Mucosa of stomach (tissue), 1 donor: ENCODE measurements around the gene LFNG.

Experiments
- H3K27me3 ChIP-seq: one replicate; pipeline ENCODE4 v1.7.0; 2013; ENCODE audit warnings: mild to moderate bottlenecking, low read length; ENCODE audit not compliant: control insufficient read depth, insufficient read depth
- H3K36me3 ChIP-seq: one replicate; pipeline ENCODE4 v1.7.0; 2013; ENCODE audit warnings: low read length; ENCODE audit not compliant: control insufficient read depth, insufficient read depth
- H3K4me1 ChIP-seq: one replicate; pipeline ENCODE4 v1.7.0; 2013; ENCODE audit warnings: mild to moderate bottlenecking, low read length; ENCODE audit not compliant: control insufficient read depth, insufficient read depth
- H3K4me3 ChIP-seq: one replicate; pipeline ENCODE4 v1.7.0; 2013; ENCODE audit warnings: low read length
- H3K9ac ChIP-seq: one replicate; pipeline ENCODE4 v1.7.0; 2013; ENCODE audit warnings: mild to moderate bottlenecking, low read length, moderate library complexity
- H3K9me3 ChIP-seq: one replicate; pipeline ENCODE4 v1.7.0; 2013; ENCODE audit warnings: mild to moderate bottlenecking, low read length, moderate library complexity; ENCODE audit not compliant: control insufficient read depth
- donor health status: Pancreatic carcinoma.

LFNG gene

DNA sequence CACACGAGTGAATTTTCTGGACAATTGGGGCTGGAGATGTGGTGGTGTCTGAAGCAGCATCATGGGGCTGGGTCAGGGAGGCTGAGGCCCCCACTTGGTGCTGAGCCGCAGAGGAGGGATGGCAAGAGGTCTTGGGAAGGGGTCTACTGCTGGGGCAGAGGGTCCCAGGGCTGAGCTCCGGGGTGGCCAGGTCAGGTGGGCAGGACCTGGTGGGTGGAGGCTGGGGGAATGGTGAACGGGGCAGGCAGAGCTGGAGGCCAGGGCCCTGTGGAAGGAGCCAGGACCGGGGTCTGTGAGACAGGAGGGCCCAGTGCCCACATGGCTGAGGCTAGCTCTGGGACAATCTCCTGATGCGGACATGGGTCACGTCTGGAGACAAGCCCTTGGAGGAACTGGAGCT is 20.4 kb upstream of the LFNG start:
- Histone ChIP-seq H3K36me3 (no peaks in the 10 kb centered on the region), H3K4me3 (no peak overlapping the region), H3K27me3 (no peaks in the 10 kb centered on the region), H3K9ac (no peak overlapping the region), H3K9me3 (no peaks in the 10 kb centered on the region), H3K4me1 (peaks cover 7% of the 10 kb centered on the region)

DNA sequence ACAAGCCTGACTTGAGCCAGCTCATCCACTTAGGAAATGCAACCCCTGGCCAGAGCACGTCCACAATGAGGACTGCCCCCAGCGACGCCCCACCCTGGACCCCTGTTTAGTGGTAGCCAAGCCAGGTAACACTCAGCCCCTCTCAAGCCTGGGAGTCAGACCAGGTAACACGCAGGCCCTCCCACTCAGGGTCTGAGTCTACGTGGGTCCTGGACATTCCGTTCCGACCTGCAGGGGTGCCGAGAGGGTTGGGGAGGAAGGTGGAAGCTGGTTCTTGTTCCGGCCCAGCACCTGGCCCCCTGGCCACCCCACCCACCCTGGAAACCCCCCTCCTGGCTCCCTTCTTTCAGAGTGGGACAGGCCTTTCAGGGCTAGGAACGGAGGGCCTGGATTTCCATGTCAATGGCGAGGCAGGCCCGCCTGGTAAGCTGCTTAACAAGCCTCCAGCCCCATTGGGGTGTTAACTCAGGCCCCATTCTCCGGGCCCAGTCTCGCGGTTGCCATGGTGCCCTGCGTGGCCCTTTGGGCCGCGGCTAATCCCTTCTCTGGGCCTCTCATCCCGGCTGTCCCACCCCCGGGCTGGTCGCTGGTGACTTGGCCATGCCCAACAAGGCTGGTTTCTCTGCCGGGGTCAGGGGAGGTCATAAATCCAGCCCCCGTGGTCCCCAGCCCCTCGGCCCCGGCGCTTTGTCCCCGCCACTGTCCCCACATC is 19.7 kb upstream of the LFNG start:
- Histone ChIP-seq H3K4me3 (no peak overlapping the region), H3K27me3 (no peaks in the 10 kb centered on the region), H3K36me3 (no peaks in the 10 kb centered on the region), H3K9ac (no peak overlapping the region), H3K9me3 (no peaks in the 10 kb centered on the region), H3K4me1 (peaks cover under 1% of the 10 kb centered on the region)

DNA sequence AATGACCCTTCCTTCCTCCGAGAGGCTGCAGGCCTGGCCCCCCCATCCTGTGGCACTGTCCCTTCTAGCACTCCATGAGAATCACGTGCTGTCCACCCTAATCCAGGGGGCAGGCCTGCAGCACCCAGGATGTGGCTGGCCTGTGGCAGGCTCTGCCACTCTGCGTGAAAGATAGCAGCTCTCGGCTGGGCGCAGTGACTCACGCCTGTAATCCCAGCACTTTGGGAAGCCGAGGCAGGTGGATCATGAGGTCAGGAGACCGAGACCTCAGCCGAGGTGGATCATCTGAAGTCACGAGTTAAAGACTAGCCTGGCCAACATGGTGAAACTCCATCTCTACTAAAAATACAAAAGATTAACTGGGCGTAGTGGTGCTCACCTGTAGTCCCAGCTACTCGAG is 18.9 kb upstream of the LFNG start:
- Histone ChIP-seq H3K27me3 (no peaks in the 10 kb centered on the region), H3K4me1 (no peaks in the 10 kb centered on the region), H3K9ac (no peak overlapping the region), H3K36me3 (no peaks in the 10 kb centered on the region), H3K9me3 (no peaks in the 10 kb centered on the region), H3K4me3 (no peak overlapping the region)

DNA sequence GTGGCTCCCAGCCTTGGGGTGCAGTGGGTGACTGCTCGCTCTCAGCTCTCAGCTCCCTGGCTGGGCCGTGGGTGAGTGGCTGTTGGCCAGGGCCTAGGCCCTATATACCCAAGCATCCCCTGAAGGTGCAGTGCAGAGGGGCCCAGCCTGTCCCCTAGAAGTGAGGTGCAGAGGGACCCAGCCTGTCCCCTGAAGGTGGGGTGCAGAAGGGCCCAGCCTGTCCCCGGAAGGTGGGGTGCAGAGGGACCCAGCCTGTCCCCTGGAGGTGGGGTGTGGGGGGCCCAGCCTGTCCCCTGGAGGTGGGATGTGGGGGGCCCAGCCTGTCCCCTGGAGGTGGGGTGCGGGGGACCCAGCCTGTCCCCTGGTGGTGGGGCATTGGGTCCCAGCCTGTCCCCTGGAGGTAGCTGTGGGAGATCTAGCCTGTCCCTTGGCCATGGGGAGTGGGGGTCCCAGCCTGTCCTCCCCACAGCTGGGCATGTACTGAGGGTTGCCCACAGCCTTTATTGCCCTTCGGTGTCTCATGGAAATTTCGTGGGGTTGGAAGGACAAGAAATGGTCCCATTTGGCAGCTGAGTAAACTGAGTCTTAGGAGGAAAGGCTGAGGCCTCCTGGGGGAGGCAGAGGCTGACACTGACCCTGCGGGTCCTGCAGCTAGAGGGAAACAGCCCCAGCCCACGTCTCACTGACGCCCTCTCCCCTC is 17.5 kb upstream of the LFNG start:
- no peaks in the 10 kb centered on the region for H3K9me3 ChIP-seq
- H3K27me3 ChIP-seq, result no peaks in the 10 kb centered on the region
- no peak overlapping the region for H3K4me3 ChIP-seq
- no peak overlapping the region for H3K9ac ChIP-seq
- no peaks in the 10 kb centered on the region for H3K36me3 ChIP-seq
- no peaks in the 10 kb centered on the region for H3K4me1 ChIP-seq

DNA sequence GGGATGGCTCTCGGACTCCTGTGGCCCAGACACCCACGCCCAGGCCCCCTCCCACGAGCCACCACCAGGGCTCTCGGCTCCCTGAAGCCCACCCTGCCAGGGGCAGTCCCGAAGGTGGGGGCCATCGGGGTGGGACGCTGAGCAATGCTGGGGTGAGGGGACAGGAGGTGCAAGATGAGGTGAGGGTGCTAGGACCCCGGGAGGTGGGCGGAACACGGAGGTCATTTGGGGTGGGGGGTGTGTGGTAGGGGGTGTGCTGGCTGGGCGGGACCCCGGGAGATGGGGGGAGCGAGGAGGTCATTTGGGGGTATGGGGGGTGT is 17.0 kb upstream of the LFNG start:
- Histone ChIP-seq H3K4me3 (no peak overlapping the region), H3K36me3 (no peaks in the 10 kb centered on the region), H3K9me3 (no peaks in the 10 kb centered on the region), H3K4me1 (no peaks in the 10 kb centered on the region), H3K27me3 (no peaks in the 10 kb centered on the region), H3K9ac (no peak overlapping the region)

DNA sequence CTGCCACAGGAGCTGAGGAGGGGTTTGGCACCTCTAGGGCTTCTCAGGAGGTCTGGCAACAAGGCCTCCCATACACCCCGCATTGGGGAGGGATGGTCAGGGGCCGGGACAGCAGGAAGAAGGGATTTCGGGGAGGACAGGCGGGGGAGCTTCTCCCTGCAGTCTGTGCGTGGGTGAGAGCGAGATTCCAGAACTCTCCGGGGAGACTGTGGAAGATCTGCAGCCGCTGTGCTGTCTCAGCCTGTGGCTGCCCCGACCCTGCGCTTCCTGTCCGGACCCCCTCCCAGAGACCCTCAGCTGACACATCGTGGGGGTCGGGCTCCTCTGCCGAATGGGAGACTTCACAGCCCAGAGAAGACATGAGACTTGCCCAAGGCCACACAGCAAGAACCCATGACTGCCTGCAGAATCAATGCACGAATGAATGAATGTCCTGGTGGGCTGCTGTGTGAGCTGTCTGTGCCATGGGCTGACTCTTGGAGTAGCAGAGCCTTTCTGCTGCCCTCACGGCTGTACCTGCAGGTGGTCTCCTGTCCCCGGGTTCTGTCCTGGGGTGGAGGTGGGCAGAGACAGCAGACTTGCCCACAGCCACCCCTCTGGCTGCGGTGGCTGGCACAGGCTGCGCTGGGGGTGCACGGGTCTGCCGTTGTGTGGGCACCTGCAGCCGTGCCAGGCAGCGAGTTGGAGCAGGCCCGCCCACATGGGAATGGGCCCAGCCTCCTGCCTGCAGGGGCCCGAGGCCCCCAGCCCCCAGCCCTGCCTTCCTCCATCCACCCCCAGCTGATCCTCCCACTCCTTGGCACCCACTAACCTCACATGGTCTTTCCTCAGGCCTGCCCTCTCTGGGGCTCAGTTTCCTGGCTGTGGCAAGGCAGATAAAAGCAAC is 16.3 kb upstream of the LFNG start:
- H3K4me3 ChIP-seq, result no peak overlapping the region
- no peaks in the 10 kb centered on the region for H3K27me3 ChIP-seq
- H3K36me3 ChIP-seq, result no peaks in the 10 kb centered on the region
- no peak overlapping the region for H3K9ac ChIP-seq
- H3K9me3 ChIP-seq, result no peaks in the 10 kb centered on the region
- H3K4me1 ChIP-seq, result no peaks in the 10 kb centered on the region

DNA sequence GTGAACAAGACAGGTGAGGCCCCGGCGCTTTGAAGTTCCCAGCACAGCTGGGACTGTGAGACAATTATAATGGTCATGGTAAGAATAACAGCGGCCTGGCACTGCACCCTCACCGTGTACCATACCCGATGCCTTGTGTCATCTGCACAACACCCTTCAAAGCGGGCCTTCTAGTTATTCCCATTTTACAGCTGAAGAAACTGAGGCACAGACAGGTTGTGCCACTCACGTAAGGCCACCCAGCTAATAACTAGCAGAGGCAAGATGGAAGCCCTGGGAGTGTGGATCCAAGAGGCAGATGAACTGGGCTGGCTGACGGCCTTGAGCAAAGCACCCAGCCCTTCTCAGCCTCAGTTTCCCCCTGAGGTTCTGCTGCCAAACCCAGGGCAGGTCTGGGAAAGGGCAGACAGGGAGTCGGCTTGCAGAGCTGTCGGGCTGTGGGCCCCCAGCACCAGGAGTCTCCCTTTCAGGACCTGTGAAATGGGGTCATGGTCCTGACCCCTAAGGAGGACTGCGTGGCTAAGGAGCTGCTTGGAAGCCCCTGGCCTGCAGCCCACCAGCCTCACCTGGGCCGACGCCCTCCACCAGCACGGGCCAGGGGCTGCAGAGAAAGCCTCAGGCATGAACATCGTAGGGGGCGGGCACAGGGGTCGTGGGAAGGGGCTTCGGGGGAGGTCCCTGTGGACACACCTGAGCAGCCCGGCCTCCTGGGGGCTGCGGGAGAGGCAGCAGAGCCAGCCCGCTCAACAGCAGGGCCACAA is 15.3 kb upstream of the LFNG start:
- H3K9me3 ChIP-seq, result no peaks in the 10 kb centered on the region
- H3K36me3 ChIP-seq, result no peaks in the 10 kb centered on the region
- peaks cover 3% of the 10 kb centered on the region for H3K27me3 ChIP-seq
- no peak overlapping the region for H3K9ac ChIP-seq
- H3K4me3 ChIP-seq, result no peak overlapping the region
- peaks cover 9% of the 10 kb centered on the region for H3K4me1 ChIP-seq

DNA sequence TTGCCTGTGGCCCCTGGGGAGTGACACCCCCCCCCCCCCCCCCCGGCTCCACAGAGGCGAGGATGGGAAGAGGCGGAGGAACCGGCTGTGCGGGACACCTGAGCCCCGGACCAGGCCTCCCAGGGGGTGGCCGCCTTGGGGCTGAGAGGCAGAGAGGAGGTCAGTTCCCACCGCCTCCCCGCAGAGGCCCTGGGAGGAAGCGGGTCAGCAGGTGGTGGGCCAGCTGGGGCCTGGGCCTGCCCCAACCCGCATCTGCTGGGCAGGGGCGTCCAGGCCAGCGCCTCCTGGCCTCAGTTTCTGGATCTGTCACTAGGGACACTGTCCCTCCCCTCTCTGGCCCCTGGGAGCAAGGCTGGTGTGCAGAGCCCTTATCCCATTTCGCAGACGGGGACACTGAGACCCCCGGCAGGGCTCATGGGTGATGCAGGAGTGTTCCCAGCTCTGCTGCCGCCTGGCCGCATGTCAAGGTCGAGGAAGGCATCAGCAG is 14.6 kb upstream of the LFNG start:
- no peaks in the 10 kb centered on the region for H3K36me3 ChIP-seq
- H3K27me3 ChIP-seq, result peaks cover 3% of the 10 kb centered on the region
- H3K4me3 ChIP-seq, result no peak overlapping the region
- no peak overlapping the region for H3K9ac ChIP-seq
- H3K9me3 ChIP-seq, result no peaks in the 10 kb centered on the region
- peaks cover 15% of the 10 kb centered on the region for H3K4me1 ChIP-seq

DNA sequence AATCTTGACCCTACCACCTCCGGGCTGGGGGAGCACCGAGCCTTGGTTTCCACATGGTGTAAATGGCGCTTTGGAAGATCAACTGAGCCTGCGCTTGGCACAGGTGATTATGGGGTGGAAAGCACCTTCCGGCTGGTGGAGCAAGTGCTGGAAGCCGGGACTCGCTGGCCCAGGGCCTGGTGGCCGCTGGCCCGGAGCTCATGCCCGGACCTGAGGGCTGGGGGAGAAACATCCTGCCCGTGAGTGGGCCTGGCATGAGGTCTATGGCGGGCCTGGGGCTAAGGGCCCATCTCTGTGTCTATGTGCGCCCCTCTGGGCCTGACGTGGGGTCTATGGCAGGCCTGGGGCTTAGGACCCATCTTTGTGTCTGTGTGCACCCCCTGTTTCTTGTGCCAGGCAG is 14.2 kb upstream of the LFNG start:
- Histone ChIP-seq H3K36me3 (no peaks in the 10 kb centered on the region), H3K9ac (no peak overlapping the region), H3K9me3 (no peaks in the 10 kb centered on the region), H3K27me3 (peaks cover 3% of the 10 kb centered on the region), H3K4me1 (peaks cover 19% of the 10 kb centered on the region), H3K4me3 (no peak overlapping the region)

DNA sequence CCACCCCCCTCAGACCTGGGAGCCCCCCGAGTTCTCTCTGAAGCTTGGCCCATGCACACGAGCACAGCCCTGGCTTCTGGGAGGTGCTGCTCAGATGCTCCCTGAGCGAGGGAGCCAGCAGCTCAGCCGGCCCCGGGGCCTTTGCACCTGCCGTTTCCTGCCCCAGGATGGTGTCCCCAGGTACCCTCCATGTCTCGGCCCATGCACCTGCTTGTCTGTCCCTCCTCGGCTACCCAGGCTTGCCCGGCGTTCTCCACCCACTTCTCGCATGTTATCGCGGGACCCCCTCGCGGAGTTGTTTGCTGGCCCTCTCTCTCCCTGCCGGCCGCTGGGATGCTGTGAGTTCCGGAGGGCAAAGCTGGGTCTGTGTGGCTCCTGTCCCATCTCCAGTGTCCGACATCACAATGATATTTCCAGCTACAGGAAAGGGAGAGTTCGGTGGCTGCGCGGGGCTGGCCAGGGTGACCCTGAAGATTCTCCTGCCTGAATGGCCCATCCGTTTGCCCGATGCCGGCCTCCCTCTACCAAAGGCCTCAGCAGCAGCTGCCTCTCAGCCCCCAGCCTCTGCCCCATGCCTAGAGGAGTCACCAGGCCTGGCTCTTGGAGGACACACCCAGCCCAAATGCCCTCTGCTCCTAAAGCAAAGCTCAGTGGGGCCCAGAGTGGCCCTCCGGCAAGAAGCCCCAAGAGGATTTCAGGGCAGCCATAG is 12.2 kb upstream of the LFNG start:
- Histone ChIP-seq H3K9me3 (no peaks in the 10 kb centered on the region), H3K27me3 (peaks cover 3% of the 10 kb centered on the region), H3K9ac (no peak overlapping the region), H3K36me3 (no peaks in the 10 kb centered on the region), H3K4me1 (peaks cover 39% of the 10 kb centered on the region), H3K4me3 (no peak overlapping the region)

DNA sequence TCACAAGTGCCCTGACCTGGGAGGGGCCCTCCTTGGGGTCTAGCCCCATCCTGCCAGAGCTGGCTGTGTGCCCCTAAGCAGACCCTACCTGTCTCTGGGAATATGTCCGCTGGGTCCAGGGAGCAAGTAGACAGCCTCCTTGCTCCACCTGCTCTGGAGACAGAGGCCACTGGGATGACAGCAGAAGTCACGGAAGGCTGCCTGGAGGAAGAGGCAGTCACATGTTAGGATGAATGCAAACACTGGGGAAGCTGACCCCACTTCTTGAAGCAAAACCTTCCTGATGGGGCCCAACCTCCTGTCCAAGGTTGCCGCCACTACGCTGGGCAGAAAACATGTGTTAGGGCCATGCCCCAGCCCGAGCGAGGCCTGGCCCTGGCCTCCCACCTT is 11.7 kb upstream of the LFNG start:
- H3K27me3 ChIP-seq, result peaks cover 3% of the 10 kb centered on the region
- H3K36me3 ChIP-seq, result no peaks in the 10 kb centered on the region
- no peak overlapping the region for H3K9ac ChIP-seq
- peaks cover 44% of the 10 kb centered on the region for H3K4me1 ChIP-seq
- H3K9me3 ChIP-seq, result no peaks in the 10 kb centered on the region
- no peak overlapping the region for H3K4me3 ChIP-seq
